ENCODE measurements around the gene SPINDOC. TPM values are rescaled to one million over a fixed set of nuclear protein-coding genes. Genes with fewer than 3 reads are reported as not detected.

SPINDOC gene
- polyA plus RNA-seq, 1 of the 3 experiments (the other 2 are of a cell fraction): 45.0 TPM

- TF ChIP-seq RAD21 (IDR thresholded peaks at IDR 0.05; ENCODE audit: low read length): no peak
- TF ChIP-seq SMC3 (IDR thresholded peaks at IDR 0.05; ENCODE audit: low read depth, low read length): no peak
- TF ChIP-seq, protein P1, sequence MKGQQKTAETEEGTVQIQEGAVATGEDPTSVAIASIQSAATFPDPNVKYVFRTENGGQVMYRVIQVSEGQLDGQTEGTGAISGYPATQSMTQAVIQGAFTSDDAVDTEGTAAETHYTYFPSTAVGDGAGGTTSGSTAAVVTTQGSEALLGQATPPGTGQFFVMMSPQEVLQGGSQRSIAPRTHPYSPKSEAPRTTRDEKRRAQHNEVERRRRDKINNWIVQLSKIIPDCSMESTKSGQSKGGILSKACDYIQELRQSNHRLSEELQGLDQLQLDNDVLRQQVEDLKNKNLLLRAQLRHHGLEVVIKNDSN (IDR thresholded peaks at IDR 0.05; ENCODE audit: borderline replicate concordance, low read depth): no peak
- TF ChIP-seq, protein P2, sequence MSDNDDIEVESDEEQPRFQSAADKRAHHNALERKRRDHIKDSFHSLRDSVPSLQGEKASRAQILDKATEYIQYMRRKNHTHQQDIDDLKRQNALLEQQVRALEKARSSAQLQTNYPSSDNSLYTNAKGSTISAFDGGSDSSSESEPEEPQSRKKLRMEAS (IDR thresholded peaks at IDR 0.05; ENCODE audit: low read depth): no peak
- no peak for TF ChIP-seq PBX3 (IDR thresholded peaks at IDR 0.05)
- no peak for TF ChIP-seq MXI1 (IDR thresholded peaks at IDR 0.05; ENCODE audit: low read depth, low read length)
- no peak for TF ChIP-seq CTCF (IDR thresholded peaks at IDR 0.05)
- no peak for TF ChIP-seq ELF1 (IDR thresholded peaks at IDR 0.05)
- H2AFZ ChIP-seq (ENCODE audit: low read depth): no peak overlapping the region
- no peak overlapping the region for H3K4me2 ChIP-seq
- H3K9me2 ChIP-seq: no peaks in the 10 kb centered on the region
- H4K20me1 ChIP-seq (ENCODE audit: insufficient read depth): no peaks in the 10 kb centered on the region
- no peak overlapping the region for H3K9ac ChIP-seq
- no peaks in the 10 kb centered on the region for H3F3A ChIP-seq (replicated peaks; ENCODE audit: insufficient read depth)
- H3K9me3 ChIP-seq: no peaks in the 10 kb centered on the region
- no peaks in the 10 kb centered on the region for H3K27me3 ChIP-seq (ENCODE audit: insufficient read depth)
- no peaks in the 10 kb centered on the region for H3K79me2 ChIP-seq (ENCODE audit: insufficient read depth)
- no peak overlapping the region for H3K4me3 ChIP-seq (ENCODE audit: low read depth in 2 of 2, low read length in 1 of 2)
- H3K36me3 ChIP-seq (replicated peaks in 1 of 2; ENCODE audit: control insufficient read depth in 1 of 2, insufficient read depth in 2 of 2, low read length in 1 of 2): peaks cover 0 to 4% of the 10 kb centered on the region in 2 experiments
- H3K4me1 ChIP-seq (ENCODE audit: control insufficient read depth in 1 of 2, insufficient read depth in 2 of 2, low read depth in 1 of 2, low read length in 1 of 2): no peaks in the 10 kb centered on the region
- no peak overlapping the region for H3K27ac ChIP-seq (ENCODE audit: low read depth in 2 of 2, low read length in 1 of 2)
- POLR2A ChIA-PET: no interaction called here
- CTCF ChIA-PET: no interaction called here
- DNase-seq: no peak
These were observed 20.1 kb upstream of the SPINDOC start for GRCh38 chr11:63793161-63793560.

GRCh38 chr11:63795066-63795465, 18.2 kb upstream of the SPINDOC start:
- no peak overlapping the region for H3K4me2 ChIP-seq
- H3K79me2 ChIP-seq (ENCODE audit: insufficient read depth): no peaks in the 10 kb centered on the region
- H3K4me3 ChIP-seq (ENCODE audit: low read depth in 2 of 2, low read length in 1 of 2): no peak overlapping the region
- POLR2A ChIA-PET: no interaction called here
- no peaks in the 10 kb centered on the region for H3K4me1 ChIP-seq (ENCODE audit: control insufficient read depth in 1 of 2, insufficient read depth in 2 of 2, low read depth in 1 of 2, low read length in 1 of 2)
- peaks cover 0 to 4% of the 10 kb centered on the region in 2 experiments for H3K36me3 ChIP-seq (replicated peaks in 1 of 2; ENCODE audit: control insufficient read depth in 1 of 2, insufficient read depth in 2 of 2, low read length in 1 of 2)
- TF ChIP-seq EP300 (IDR thresholded peaks at IDR 0.05; ENCODE audit: borderline replicate concordance in 1 of 2, low read depth in 1 of 2, low read length in 1 of 2) (no peak), MXI1 (IDR thresholded peaks at IDR 0.05; ENCODE audit: low read depth, low read length) (no peak), JUND (IDR thresholded peaks at IDR 0.05) (no peak)
- H3K9me2 ChIP-seq: no peaks in the 10 kb centered on the region
- DNase-seq: no peak
- H3K9me3 ChIP-seq: no peaks in the 10 kb centered on the region
- H3K27me3 ChIP-seq (ENCODE audit: insufficient read depth): no peaks in the 10 kb centered on the region
- CTCF ChIA-PET: no interaction called here
- no peaks in the 10 kb centered on the region for H3F3A ChIP-seq (replicated peaks; ENCODE audit: insufficient read depth)
- H4K20me1 ChIP-seq (ENCODE audit: insufficient read depth): no peaks in the 10 kb centered on the region
- H2AFZ ChIP-seq (ENCODE audit: low read depth): no peak overlapping the region
- H3K27ac ChIP-seq (ENCODE audit: low read depth in 2 of 2, low read length in 1 of 2): no peak overlapping the region
- H3K9ac ChIP-seq: no peak overlapping the region
- 93% methylated on average over 11 of the region's 11 CpGs for WGBS (ENCODE audit: low lambda C conversion rate)
